ENCODE results near the gene PINLYP.
"Not testable (repeated sequence)": the region's sequence is repeated elsewhere in the genome, so short reads cannot be mapped to it uniquely, and the experiment has no call there.

Gene PINLYP

GRCh38 chr19:43581467-43581866 lies 5.9 kb downstream of the PINLYP start:
- no peak for DNase-seq (ENCODE audit: extremely low read depth, insufficient read length)
- Histone ChIP-seq H3K36me3 (ENCODE audit: control insufficient read depth, insufficient read depth, low read length) (peaks cover 2% of the 10 kb centered on the region; the same call in 1 of the 2 replicates), H3K27me3 (replicated peaks; ENCODE audit: control insufficient read depth, insufficient read depth, low read length) (no peaks in the 10 kb centered on the region), H3K4me3 (replicated peaks; ENCODE audit: low read depth, low read length) (no peak overlapping the region)
- no peak for TF ChIP-seq CTCF (IDR thresholded peaks at IDR 0.05; ENCODE audit: insufficient read depth, low read length, poor library complexity, severe bottlenecking)

GRCh38 chr19:43582495-43582894 lies 6.9 kb downstream of the PINLYP start:
- no peak for DNase-seq (ENCODE audit: extremely low read depth, insufficient read length)

GRCh38 chr19:43584484-43584883 lies 8.9 kb downstream of the PINLYP start:
- no peak for DNase-seq (ENCODE audit: extremely low read depth, insufficient read length)
- no peak for TF ChIP-seq CTCF (IDR thresholded peaks at IDR 0.05; ENCODE audit: insufficient read depth, low read length, poor library complexity, severe bottlenecking)
- peaks cover 3% of the 10 kb centered on the region; the same call in 1 of the 2 replicates for H3K36me3 ChIP-seq (ENCODE audit: control insufficient read depth, insufficient read depth, low read length)
- no peaks in the 10 kb centered on the region for H3K27me3 ChIP-seq (replicated peaks; ENCODE audit: control insufficient read depth, insufficient read depth, low read length)
- no peak overlapping the region for H3K4me3 ChIP-seq (replicated peaks; ENCODE audit: low read depth, low read length)

More at GRCh38 chr19:43582495-43582894, 6.9 kb downstream of the PINLYP start:
- TF ChIP-seq CTCF (IDR thresholded peaks at IDR 0.05; ENCODE audit: insufficient read depth, low read length, poor library complexity, severe bottlenecking): no peak
- Histone ChIP-seq H3K36me3 (ENCODE audit: control insufficient read depth, insufficient read depth, low read length) (peaks cover 3% of the 10 kb centered on the region; the same call in 1 of the 2 replicates), H3K4me3 (replicated peaks; ENCODE audit: low read depth, low read length) (no peak overlapping the region), H3K27me3 (replicated peaks; ENCODE audit: control insufficient read depth, insufficient read depth, low read length) (no peaks in the 10 kb centered on the region)

GRCh38 chr19:43586346-43586745 lies 10.7 kb downstream of the PINLYP start:
- Histone ChIP-seq H3K27me3 (replicated peaks; ENCODE audit: control insufficient read depth, insufficient read depth, low read length) (no peaks in the 10 kb centered on the region), H3K36me3 (ENCODE audit: control insufficient read depth, insufficient read depth, low read length) (peaks cover 8% of the 10 kb centered on the region), H3K4me3 (replicated peaks; ENCODE audit: low read depth, low read length) (no peak overlapping the region)
- TF ChIP-seq CTCF (IDR thresholded peaks at IDR 0.05; ENCODE audit: insufficient read depth, low read length, poor library complexity, severe bottlenecking): no peak
- no peak for DNase-seq (ENCODE audit: extremely low read depth, insufficient read length)

GRCh38 chr19:43587029-43587428 lies 11.4 kb downstream of the PINLYP start:
- not testable (repeated sequence) for H3K27me3 ChIP-seq (replicated peaks; ENCODE audit: control insufficient read depth, insufficient read depth, low read length); H3K36me3 ChIP-seq (ENCODE audit: control insufficient read depth, insufficient read depth, low read length); DNase-seq (ENCODE audit: extremely low read depth, insufficient read length); H3K4me3 ChIP-seq (replicated peaks; ENCODE audit: low read depth, low read length)

GRCh38 chr19:43589277-43589676 lies 13.7 kb downstream of the PINLYP start:
- DNase-seq (ENCODE audit: extremely low read depth, insufficient read length): no peak
- Histone ChIP-seq H3K27me3 (replicated peaks; ENCODE audit: control insufficient read depth, insufficient read depth, low read length) (no peaks in the 10 kb centered on the region), H3K4me3 (replicated peaks; ENCODE audit: low read depth, low read length) (no peak overlapping the region), H3K36me3 (ENCODE audit: control insufficient read depth, insufficient read depth, low read length) (peaks cover 15% of the 10 kb centered on the region)
- TF ChIP-seq CTCF (IDR thresholded peaks at IDR 0.05; ENCODE audit: insufficient read depth, low read length, poor library complexity, severe bottlenecking): no peak

Measured in GM06990 (cell line).